WTC11 (cell line): Measurements from ENCODE around the gene PPAN. TPM values are rescaled to one million over a fixed set of nuclear protein-coding genes. Genes with fewer than 3 reads are reported as not detected.

Experiments used
- ATAC-seq: fragments of 200-7000 bp; cut with Tn5 transposase; 2 replicates; pipeline ENCODE4 v1.10.0; 2021; ENCODE audit warnings: mild to moderate bottlenecking, moderate library complexity
- CTCF ChIA-PET: fragments of 300-600 bp; sonication (Branson Sonifier 250); formaldehyde crosslinking; loops from one replicate; lab custom pipeline; 2021; ENCODE audit warnings: antibody characterized with exemption; lab: Charles Lee
- POLR2A ChIA-PET: fragments of 350-600 bp; sonication (Branson Sonifier 250); formaldehyde crosslinking; loops from one replicate; lab custom pipeline; 2021; ENCODE audit warnings: antibody characterized with exemption; lab: Charles Lee
- DNase-seq: peaks from one replicate; pipeline ENCODE4 v3.0.0; 2021; ENCODE audit warnings: low spot score
- H3K27ac Mint-ChIP-seq: 2 replicates; pipeline ENCODE4 v1.8.0; 2021; ENCODE audit warnings: mixed read lengths
- H3K27me3 Mint-ChIP-seq: 2 replicates; pipeline ENCODE4 v1.8.0; 2021; ENCODE audit warnings: low read depth, mild to moderate bottlenecking, moderate library complexity, mixed read lengths
- H3K36me3 Mint-ChIP-seq: 2 replicates; pipeline ENCODE4 v1.8.0; 2021; ENCODE audit warnings: mixed read lengths
- H3K4me1 Mint-ChIP-seq: 2 replicates; pipeline ENCODE4 v1.8.0; 2022; ENCODE audit warnings: mixed read lengths
- H3K4me3 Mint-ChIP-seq: 2 replicates; pipeline ENCODE4 v1.8.0; 2021; ENCODE audit warnings: mild to moderate bottlenecking, moderate library complexity, mixed read lengths
- H3K9me3 Mint-ChIP-seq: 2 replicates; pipeline ENCODE4 v1.8.0; 2021; ENCODE audit warnings: mixed read lengths
- AFF4 ChIP-seq: sonication (generic); formaldehyde crosslinking; IDR thresholded peaks from 2 replicates; pipeline ENCODE4 v1.8.1; 2023; ENCODE audit warnings: mild to moderate bottlenecking, missing genetic modification reagents, borderline replicate concordance
- ARID4B ChIP-seq: sonication (generic); formaldehyde crosslinking; IDR thresholded peaks from 2 replicates; pipeline ENCODE4 v1.8.0; 2023; ENCODE audit warnings: missing genetic modification reagents, mild to moderate bottlenecking, borderline replicate concordance
- CTCF ChIP-seq: fragments of 200-600 bp; IDR thresholded peaks from 2 replicates; pipeline ENCODE4 v1.8.0; 2022; ENCODE audit warnings: antibody characterized with exemption
- FOXK1 ChIP-seq: sonication (generic); formaldehyde crosslinking; IDR thresholded peaks from 2 replicates; pipeline ENCODE4 v1.8.0; 2022; ENCODE audit warnings: mild to moderate bottlenecking, moderate library complexity, missing genetic modification reagents
- IRF1 ChIP-seq: sonication (generic); formaldehyde crosslinking; IDR thresholded peaks from 2 replicates; pipeline ENCODE4 v1.8.0; 2023; ENCODE audit warnings: missing genetic modification reagents
- KAT7 ChIP-seq: sonication (generic); formaldehyde crosslinking; IDR thresholded peaks from 2 replicates; pipeline ENCODE4 v1.8.1; 2023; ENCODE audit warnings: missing genetic modification reagents, mild to moderate bottlenecking, borderline replicate concordance
- MXD4 ChIP-seq: fragments of 250-450 bp; sonication (Bioruptor Pico); IDR thresholded peaks from 2 replicates; pipeline ENCODE4 v1.8.0; 2021; ENCODE audit warnings: mild to moderate bottlenecking, moderate library complexity, borderline replicate concordance
- NR3C1 ChIP-seq: sonication (generic); formaldehyde crosslinking; conservative IDR thresholded peaks from 2 replicates; pipeline ENCODE4 v1.8.1; 2023; ENCODE audit warnings: low read depth, mild to moderate bottlenecking, missing genetic modification reagents
- STAT6 ChIP-seq: sonication (generic); formaldehyde crosslinking; conservative IDR thresholded peaks from 2 replicates; pipeline ENCODE4 v1.8.1; 2023; ENCODE audit warnings: mild to moderate bottlenecking, low read depth, missing genetic modification reagents, moderate library complexity
- USF2 ChIP-seq: sonication (generic); formaldehyde crosslinking; IDR thresholded peaks from 2 replicates; pipeline ENCODE4 v1.8.1; 2023; ENCODE audit warnings: mild to moderate bottlenecking, missing genetic modification reagents, moderate library complexity
- ZNF121 ChIP-seq: sonication (generic); formaldehyde crosslinking; IDR thresholded peaks from 2 replicates; pipeline ENCODE4 v1.8.0; 2023; ENCODE audit warnings: missing genetic modification reagents
- ZNF219 ChIP-seq: sonication (generic); formaldehyde crosslinking; IDR thresholded peaks from 2 replicates; pipeline ENCODE4 v1.8.0; 2023; ENCODE audit warnings: missing genetic modification reagents, mild to moderate bottlenecking, borderline replicate concordance
- ZNF423 ChIP-seq: fragments of 250-450 bp; sonication (Bioruptor Pico); IDR thresholded peaks from 2 replicates; pipeline ENCODE4 v2.1.2; 2022; ENCODE audit warnings: mild to moderate bottlenecking, moderate library complexity
- ZNF425 ChIP-seq: fragments of 250-450 bp; sonication (Bioruptor Pico); conservative IDR thresholded peaks from 2 replicates; pipeline ENCODE4 v1.9.0; 2021; ENCODE audit warnings: mild to moderate bottlenecking
- ZSCAN18 ChIP-seq: fragments of 250-450 bp; sonication (Bioruptor Pico); IDR thresholded peaks from 2 replicates; pipeline ENCODE4 v2.1.2; 2022; ENCODE audit warnings: mild to moderate bottlenecking, moderate library complexity
- total RNA-seq: library from RNA; stranded (reverse); gene quantifications from 3 replicates; pipeline ENCODE4 v1.2.3, GENCODE V29; 2021

PPAN gene
- total RNA-seq, 1 experiment from 2014 or later = 83.7 TPM

- no peak for TF ChIP-seq ARID4B (CRISPR knock-in tag)
- TF ChIP-seq, all 79 proteins: peak for 0
Observed at GRCh38 chr19:10068205-10068604, 38.0 kb upstream of the PPAN start (continued).

- Mint-ChIP-seq H3K36me3 (0 out of 2 replicates have a peak, but pooled peaks cover 2% of the 10 kb centered on the region), H3K27me3 (peaks cover 13% of the 10 kb centered on the region; the same call in 1 of the 2 replicates), H3K27ac (no peak overlapping the region), H3K4me3 (no peak overlapping the region), H3K9me3 (peaks cover 22% of the 10 kb centered on the region), H3K4me1 (peaks cover 14% of the 10 kb centered on the region)
- ATAC-seq = no peak
- no peak for DNase-seq
- ChIA-PET CTCF (interaction anchor here (1.3 kb wide), 1 partner anchor 69 kb away, joined by 3 read pairs; no protein-coding TSS in a partner anchor), POLR2A (no interaction called here)
- TF ChIP-seq AFF4 (no peak), ZSCAN18 (CRISPR knock-in tag) (no peak), FOXK1 (CRISPR knock-in tag) (no peak), ZNF219 (no peak), NR3C1 (CRISPR knock-in tag) (no peak), KAT7 (CRISPR knock-in tag) (no peak), ZNF121 (CRISPR knock-in tag) (no peak), STAT6 (no peak), USF2 (no peak), IRF1 (CRISPR knock-in tag) (no peak), MXD4 (no peak), ZNF423 (no peak), ZNF425 (CRISPR knock-in tag) (no peak), CTCF (no peak)
Observed at GRCh38 chr19:10069046-10069445, 37.1 kb upstream of the PPAN start.
